Hepatocyte (in vitro differentiated cells): ENCODE results near the gene BRPF3. TPM values are rescaled to one million over a fixed set of nuclear protein-coding genes. Genes with fewer than 3 reads are reported as not detected.

Experiments
- DNase-seq: peaks from one replicate; pipeline ENCODE4 v3.0.0-alpha.2; 2016; ENCODE audit warnings: low spot score
- H2AFZ ChIP-seq: fragments of 200-600 bp; sonication (generic); 2 replicates; pipeline ENCODE4 v1.6.0; 2016; ENCODE audit warnings: antibody characterized with exemption, mild to moderate bottlenecking
- H3K27ac ChIP-seq: fragments of 200-600 bp; sonication (generic); 2 replicates; pipeline ENCODE4 v1.5.1; 2016; ENCODE audit warnings: mild to moderate bottlenecking
- H3K27me3 ChIP-seq: fragments of 200-600 bp; sonication (generic); 2 replicates; pipeline ENCODE4 v1.6.1; 2016
- H3K36me3 ChIP-seq: fragments of 200-600 bp; sonication (generic); replicated peaks from 2 replicates; pipeline ENCODE4 v1.5.1; 2016; ENCODE audit warnings: low read depth; ENCODE audit not compliant: insufficient read depth
- H3K4me1 ChIP-seq: fragments of 200-600 bp; sonication (generic); 2 replicates; pipeline ENCODE4 v1.5.1; 2016; ENCODE audit warnings: mild to moderate bottlenecking, moderate library complexity; ENCODE audit not compliant: insufficient read depth
- H3K4me2 ChIP-seq: fragments of 200-600 bp; sonication (generic); 2 replicates; pipeline ENCODE4 v1.6.0; 2016
- H3K4me3 ChIP-seq: fragments of 200-600 bp; sonication (generic); 2 replicates; pipeline ENCODE4 v1.5.1; 2016; ENCODE audit warnings: mild to moderate bottlenecking
- H3K79me2 ChIP-seq: fragments of 200-600 bp; sonication (generic); 2 replicates; pipeline ENCODE4 v1.6.0; 2017; ENCODE audit warnings: mild to moderate bottlenecking
- H3K9me2 ChIP-seq: fragments of 200-600 bp; sonication (generic); replicated peaks from 2 replicates; pipeline ENCODE4 v1.6.0; 2017; ENCODE audit warnings: mild to moderate bottlenecking; ENCODE audit not compliant: insufficient read depth
- H3K9me3 ChIP-seq: fragments of 200-600 bp; sonication (generic); 2 replicates; pipeline ENCODE4 v1.5.1; 2016; ENCODE audit warnings: low read depth, mild to moderate bottlenecking
- H4K20me1 ChIP-seq: fragments of 200-600 bp; sonication (generic); 2 replicates; pipeline ENCODE4 v1.6.0; 2016; ENCODE audit warnings: mild to moderate bottlenecking; ENCODE audit not compliant: insufficient read depth, poor library complexity, severe bottlenecking
- EZH2 ChIP-seq: fragments of 200-600 bp; sonication (generic); IDR thresholded peaks from 2 replicates; pipeline ENCODE4 v1.6.1; 2016; ENCODE audit warnings: antibody characterized with exemption, mild to moderate bottlenecking, borderline replicate concordance
- EZH2phosphoT487 ChIP-seq: fragments of 200-600 bp; sonication (generic); IDR thresholded peaks from one replicate; pipeline ENCODE4 v1.6.1; 2018; ENCODE audit warnings: antibody characterized with exemption, mild to moderate bottlenecking, low read depth, moderate library complexity; ENCODE audit not compliant: unreplicated experiment, severe bottlenecking
- WGBS: methylation state at CpG from one replicate; pipeline ENCODE4 v1.1.6; 2016; ENCODE audit warnings: low lambda C conversion rate; ENCODE audit errors: missing lambda C conversion rate; 5-methylcytosine and 5-hydroxymethylcytosine counted together
- polyA plus RNA-seq: library from polyadenylated mRNA; unstranded; fragments of >200 nt; fragmentation: Nextera tagmentation; extraction: Ambion mirVana; gene quantifications from 2 replicates; pipeline ENCODE4 v1.2.1, GENCODE V29; 2016
- total RNA-seq: library from RNA; depleted of rRNA; stranded (reverse); fragments of >200 nt; gene quantifications from 2 replicates; pipeline ENCODE4 v1.2.3, GENCODE V29; 2014
- TF ChIP-seq, protein P1 (sequence below): fragments of 200-600 bp; sonication (generic); IDR thresholded peaks from 2 replicates; pipeline ENCODE4 v1.5.1; 2016; ENCODE audit warnings: antibody characterized with exemption, mild to moderate bottlenecking; ENCODE audit not compliant: poor library complexity

The BRPF3 gene
- total and polyA plus RNA-seq, 2 experiments from 2014 or later = 25.5 to 31.4 TPM

DNA sequence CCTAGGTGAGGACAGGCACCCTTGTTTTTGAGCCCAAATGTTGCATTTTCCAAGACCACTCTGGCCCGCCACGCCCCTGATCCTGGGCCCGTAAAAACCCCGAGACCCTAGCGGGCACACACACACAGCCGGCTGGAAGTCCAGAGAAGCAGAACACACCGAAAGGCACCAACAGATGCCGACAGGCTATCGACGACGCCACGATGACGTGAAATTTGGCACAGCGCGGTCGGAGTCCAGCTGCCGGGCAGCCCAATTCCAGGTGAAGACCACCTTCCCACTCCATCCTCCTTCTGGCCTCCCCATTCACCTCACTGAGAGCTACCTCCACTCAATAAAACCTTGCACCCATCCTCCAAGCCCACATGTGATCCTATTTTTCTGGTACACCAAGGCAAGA, 39.3 kb downstream of the BRPF3 start:
- Histone ChIP-seq H3K36me3 (no peaks in the 10 kb centered on the region), H4K20me1 (no peaks in the 10 kb centered on the region), H3K79me2 (no peaks in the 10 kb centered on the region), H3K27me3 (no peaks in the 10 kb centered on the region), H3K9me3 (no peaks in the 10 kb centered on the region), H3K9me2 (no peaks in the 10 kb centered on the region), H3K4me1 (no peaks in the 10 kb centered on the region), H2AFZ (no peak overlapping the region), H3K4me2 (no peak overlapping the region), H3K27ac (no peak overlapping the region), H3K4me3 (no peak overlapping the region)
- WGBS = 94% methylated on average over 17 of the region's 17 CpGs
- TF ChIP-seq, protein P1, sequence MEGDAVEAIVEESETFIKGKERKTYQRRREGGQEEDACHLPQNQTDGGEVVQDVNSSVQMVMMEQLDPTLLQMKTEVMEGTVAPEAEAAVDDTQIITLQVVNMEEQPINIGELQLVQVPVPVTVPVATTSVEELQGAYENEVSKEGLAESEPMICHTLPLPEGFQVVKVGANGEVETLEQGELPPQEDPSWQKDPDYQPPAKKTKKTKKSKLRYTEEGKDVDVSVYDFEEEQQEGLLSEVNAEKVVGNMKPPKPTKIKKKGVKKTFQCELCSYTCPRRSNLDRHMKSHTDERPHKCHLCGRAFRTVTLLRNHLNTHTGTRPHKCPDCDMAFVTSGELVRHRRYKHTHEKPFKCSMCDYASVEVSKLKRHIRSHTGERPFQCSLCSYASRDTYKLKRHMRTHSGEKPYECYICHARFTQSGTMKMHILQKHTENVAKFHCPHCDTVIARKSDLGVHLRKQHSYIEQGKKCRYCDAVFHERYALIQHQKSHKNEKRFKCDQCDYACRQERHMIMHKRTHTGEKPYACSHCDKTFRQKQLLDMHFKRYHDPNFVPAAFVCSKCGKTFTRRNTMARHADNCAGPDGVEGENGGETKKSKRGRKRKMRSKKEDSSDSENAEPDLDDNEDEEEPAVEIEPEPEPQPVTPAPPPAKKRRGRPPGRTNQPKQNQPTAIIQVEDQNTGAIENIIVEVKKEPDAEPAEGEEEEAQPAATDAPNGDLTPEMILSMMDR = no peak
- TF ChIP-seq EZH2phosphoT487 = no peak
- TF ChIP-seq EZH2 = no peak
- no peak for DNase-seq

DNA sequence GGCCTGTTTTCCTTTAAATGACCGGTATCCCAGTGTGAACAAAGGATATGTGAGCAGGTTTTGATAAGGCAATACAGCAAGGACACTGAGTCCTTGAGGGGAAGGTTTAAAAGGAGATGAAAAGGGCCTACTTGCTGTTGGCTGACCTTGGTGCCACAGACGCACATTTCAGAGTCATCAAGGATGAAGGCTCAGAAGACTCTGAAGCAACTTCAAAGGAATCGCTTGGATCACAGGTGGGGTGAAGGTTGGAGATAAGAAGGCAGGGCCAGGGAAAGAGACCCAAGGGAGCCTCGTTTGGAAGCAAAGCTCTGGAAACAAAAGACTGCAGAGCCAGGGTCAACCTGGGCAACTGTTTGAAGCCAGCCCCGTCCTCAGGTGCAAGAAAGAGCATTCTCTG, 43.2 kb downstream of the BRPF3 start:
- no peaks in the 10 kb centered on the region for H3K4me1 ChIP-seq
- 62% methylated on average over 5 of the region's 5 CpGs for WGBS
- H3K4me3 ChIP-seq = no peak overlapping the region
- no peak overlapping the region for H3K27ac ChIP-seq
- H4K20me1 ChIP-seq = no peaks in the 10 kb centered on the region
- H3K4me2 ChIP-seq = no peak overlapping the region
- H3K36me3 ChIP-seq = no peaks in the 10 kb centered on the region
- TF ChIP-seq, protein P1 = no peak
- TF ChIP-seq EZH2 (no peak), EZH2phosphoT487 (no peak)
- H3K27me3 ChIP-seq = no peaks in the 10 kb centered on the region
- no peaks in the 10 kb centered on the region for H3K79me2 ChIP-seq
- H2AFZ ChIP-seq = no peak overlapping the region
- no peaks in the 10 kb centered on the region for H3K9me2 ChIP-seq
- no peaks in the 10 kb centered on the region for H3K9me3 ChIP-seq
- DNase-seq = no peak

DNA sequence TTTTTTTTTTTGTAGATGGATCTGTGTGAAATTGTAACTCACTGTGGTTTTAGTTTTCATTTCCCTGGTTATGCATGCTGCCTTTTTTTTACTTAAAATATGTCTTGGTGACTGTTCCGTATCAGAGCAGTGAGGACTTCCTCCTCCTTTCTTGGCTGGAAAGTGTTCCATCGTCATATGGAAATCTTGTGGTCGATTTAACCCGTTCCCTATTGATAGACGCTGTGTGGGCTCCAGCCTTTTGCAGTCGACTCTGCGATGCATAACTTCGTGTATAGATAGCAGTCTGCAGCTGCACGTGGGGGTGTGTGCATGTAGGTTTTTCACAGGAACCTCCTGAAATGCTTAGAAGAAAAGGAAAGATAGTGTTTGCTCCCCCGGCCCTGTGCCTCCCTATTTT, 45.2 kb downstream of the BRPF3 start:
- Histone ChIP-seq H3K36me3 (no peaks in the 10 kb centered on the region), H4K20me1 (no peaks in the 10 kb centered on the region), H3K4me2 (no peak overlapping the region), H3K79me2 (no peaks in the 10 kb centered on the region), H3K4me3 (no peak overlapping the region), H3K27me3 (no peaks in the 10 kb centered on the region), H3K4me1 (no peaks in the 10 kb centered on the region), H3K27ac (no peak overlapping the region), H3K9me2 (no peaks in the 10 kb centered on the region), H2AFZ (no peak overlapping the region), H3K9me3 (no peaks in the 10 kb centered on the region)
- TF ChIP-seq EZH2 (no peak), EZH2phosphoT487 (no peak)
- TF ChIP-seq, protein P1 = no peak
- no peak for DNase-seq
- 69% methylated on average over 10 of the region's 10 CpGs for WGBS

DNA sequence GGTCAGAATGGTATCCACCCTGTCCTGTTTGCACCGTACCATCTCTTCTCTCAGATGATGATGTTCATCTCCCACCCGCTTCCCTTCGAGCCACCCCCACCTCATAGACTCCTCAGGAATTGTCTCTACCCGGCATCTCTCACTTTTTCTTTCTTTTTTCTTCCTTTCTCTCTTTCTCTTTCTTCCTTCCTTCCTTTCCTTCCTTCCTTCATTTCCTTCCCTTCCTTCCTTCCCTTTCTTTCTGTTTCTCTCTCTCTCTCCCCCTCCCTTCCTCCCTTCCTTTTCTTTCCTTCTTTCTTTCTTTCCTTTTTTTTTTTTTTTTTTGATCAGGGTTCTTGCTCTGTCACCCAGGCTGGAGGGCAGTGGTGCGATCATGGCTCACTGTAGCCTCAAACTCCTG, 45.6 kb downstream of the BRPF3 start:
- Histone ChIP-seq H3K4me2 (no peak overlapping the region), H3K4me1 (no peaks in the 10 kb centered on the region), H3K9me2 (no peaks in the 10 kb centered on the region), H3K9me3 (no peaks in the 10 kb centered on the region), H2AFZ (no peak overlapping the region), H3K27ac (peak overlapping the region; percentile 76), H3K36me3 (no peaks in the 10 kb centered on the region), H3K4me3 (no peak overlapping the region), H4K20me1 (no peaks in the 10 kb centered on the region), H3K27me3 (no peaks in the 10 kb centered on the region), H3K79me2 (no peaks in the 10 kb centered on the region)
- DNase-seq = no peak
- TF ChIP-seq, protein P1 = no peak
- TF ChIP-seq EZH2phosphoT487 = no peak
- WGBS = 89% methylated on average over 5 of the region's 5 CpGs
